ENCODE data around the gene DSTN.

DNA sequence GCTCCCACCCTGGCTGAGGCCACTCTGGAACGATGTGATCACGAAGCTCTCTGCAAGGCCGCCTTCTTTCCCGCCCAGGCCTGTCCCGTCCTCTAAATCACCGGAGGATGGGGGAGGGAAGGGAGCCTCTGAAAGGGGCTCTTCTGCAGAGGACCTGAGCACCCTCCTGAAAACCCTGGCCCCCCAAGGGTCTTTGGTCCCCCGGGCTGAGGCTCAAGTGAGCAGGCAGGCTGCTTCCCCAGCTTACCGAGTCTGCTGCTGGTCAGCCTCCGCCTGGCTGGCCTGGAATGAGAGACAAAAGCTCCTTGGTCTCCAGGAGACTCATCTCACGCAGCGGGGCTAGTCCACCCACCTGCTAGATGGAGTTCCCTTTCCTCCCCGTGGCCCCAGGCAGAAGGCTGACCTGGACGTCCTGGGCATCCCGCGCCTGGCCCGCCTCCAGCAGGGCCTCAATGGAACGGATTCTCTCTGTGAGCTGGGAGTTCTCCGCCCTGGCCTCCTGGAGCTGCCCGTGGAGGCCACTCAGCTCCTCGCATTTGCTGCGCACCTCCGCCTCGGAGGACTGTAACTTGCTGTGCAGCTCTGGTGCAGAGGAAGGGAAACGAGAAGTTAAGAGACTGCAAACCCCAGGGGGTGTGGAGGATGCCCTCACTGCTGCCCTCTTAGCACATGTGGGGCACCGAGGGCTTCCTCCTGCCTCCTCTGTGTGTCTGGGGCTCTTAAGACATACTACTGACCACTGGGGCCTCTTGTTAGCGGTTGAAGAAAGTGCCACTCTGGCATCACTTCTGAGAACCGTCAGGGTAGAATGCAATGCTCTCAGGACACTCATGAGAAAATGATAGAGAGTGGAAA is 57.5 kb downstream of the DSTN start:
- no peak for TF ChIP-seq POLR2A (IDR thresholded peaks at IDR 0.05)
- TF ChIP-seq, protein P1, sequence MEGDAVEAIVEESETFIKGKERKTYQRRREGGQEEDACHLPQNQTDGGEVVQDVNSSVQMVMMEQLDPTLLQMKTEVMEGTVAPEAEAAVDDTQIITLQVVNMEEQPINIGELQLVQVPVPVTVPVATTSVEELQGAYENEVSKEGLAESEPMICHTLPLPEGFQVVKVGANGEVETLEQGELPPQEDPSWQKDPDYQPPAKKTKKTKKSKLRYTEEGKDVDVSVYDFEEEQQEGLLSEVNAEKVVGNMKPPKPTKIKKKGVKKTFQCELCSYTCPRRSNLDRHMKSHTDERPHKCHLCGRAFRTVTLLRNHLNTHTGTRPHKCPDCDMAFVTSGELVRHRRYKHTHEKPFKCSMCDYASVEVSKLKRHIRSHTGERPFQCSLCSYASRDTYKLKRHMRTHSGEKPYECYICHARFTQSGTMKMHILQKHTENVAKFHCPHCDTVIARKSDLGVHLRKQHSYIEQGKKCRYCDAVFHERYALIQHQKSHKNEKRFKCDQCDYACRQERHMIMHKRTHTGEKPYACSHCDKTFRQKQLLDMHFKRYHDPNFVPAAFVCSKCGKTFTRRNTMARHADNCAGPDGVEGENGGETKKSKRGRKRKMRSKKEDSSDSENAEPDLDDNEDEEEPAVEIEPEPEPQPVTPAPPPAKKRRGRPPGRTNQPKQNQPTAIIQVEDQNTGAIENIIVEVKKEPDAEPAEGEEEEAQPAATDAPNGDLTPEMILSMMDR (IDR thresholded peaks at IDR 0.05) = no peak
- no peak for TF ChIP-seq POLR2AphosphoS5 (IDR thresholded peaks at IDR 0.05)

All from stomach (tissue), 4 donors.